Ammon's horn (tissue), 1 donor: ENCODE measurements around the gene ZNF446.
"Not testable (repeated sequence)": the region's sequence is repeated elsewhere in the genome, so short reads cannot be mapped to it uniquely, and the experiment has no call there.

ENCODE experiments used
- DNase-seq: peaks from one replicate; pipeline ENCODE4 v3.0.0-alpha.2; 2016; ENCODE audit warnings: low spot score

Gene ZNF446

DNA sequence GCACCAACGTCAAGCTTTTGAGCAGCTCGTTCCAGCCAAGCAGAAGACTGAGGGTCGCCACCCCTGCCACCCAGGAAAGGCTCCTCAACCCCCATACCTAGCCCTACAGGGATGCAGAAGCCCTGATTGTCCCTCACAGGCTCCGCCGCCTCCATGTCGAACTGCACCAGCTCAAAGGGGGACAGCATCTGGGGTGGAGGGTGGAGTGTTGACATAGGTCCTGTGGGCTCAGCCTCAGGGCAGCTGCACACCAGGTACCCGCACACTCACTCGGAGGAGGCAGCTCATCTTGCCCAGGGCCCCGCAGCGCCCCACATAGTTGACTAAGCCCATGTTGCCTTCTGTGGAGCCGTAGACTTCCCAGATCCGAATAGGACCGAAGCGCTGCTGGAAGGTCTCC, 24.1 kb downstream of the ZNF446 start:
- no peak for DNase-seq

DNA sequence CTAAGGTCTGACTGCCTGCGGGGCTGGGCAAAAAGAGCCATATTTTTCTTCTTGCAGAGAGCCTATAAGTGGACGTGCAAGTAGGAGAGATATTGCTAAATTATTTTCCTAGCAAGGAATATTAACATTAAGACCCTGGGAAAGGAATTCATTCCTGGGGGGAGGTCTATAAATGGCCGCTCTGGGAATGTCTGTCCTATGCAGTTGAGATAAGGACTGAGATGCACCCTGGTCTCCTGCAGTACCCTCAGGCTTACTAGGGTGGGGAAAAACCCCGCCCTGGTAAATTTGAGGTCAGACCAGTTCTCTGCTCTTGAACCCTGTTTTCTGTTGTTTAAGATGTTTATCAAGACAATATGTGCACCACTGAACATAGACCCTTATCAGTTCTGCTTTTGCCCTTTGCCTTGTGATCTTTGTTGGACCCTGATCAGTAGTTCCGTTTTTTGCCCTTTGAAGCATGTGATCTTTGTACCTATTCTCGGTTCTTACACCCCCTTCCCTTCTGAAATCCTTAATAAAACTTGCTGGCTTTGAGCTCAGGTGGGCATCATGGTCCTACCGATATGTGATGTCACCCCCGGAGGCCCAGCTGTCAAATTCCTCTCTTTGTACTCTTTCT, 31.6 kb downstream of the ZNF446 start:
- not testable (repeated sequence) for DNase-seq

GRCh38 chr19:58509731-58510083, 33.6 kb downstream of the ZNF446 start:
- DNase-seq = no peak

- no peak for DNase-seq
Observed at GRCh38 chr19:58510084-58510862, 34.1 kb downstream of the ZNF446 start.

DNA sequence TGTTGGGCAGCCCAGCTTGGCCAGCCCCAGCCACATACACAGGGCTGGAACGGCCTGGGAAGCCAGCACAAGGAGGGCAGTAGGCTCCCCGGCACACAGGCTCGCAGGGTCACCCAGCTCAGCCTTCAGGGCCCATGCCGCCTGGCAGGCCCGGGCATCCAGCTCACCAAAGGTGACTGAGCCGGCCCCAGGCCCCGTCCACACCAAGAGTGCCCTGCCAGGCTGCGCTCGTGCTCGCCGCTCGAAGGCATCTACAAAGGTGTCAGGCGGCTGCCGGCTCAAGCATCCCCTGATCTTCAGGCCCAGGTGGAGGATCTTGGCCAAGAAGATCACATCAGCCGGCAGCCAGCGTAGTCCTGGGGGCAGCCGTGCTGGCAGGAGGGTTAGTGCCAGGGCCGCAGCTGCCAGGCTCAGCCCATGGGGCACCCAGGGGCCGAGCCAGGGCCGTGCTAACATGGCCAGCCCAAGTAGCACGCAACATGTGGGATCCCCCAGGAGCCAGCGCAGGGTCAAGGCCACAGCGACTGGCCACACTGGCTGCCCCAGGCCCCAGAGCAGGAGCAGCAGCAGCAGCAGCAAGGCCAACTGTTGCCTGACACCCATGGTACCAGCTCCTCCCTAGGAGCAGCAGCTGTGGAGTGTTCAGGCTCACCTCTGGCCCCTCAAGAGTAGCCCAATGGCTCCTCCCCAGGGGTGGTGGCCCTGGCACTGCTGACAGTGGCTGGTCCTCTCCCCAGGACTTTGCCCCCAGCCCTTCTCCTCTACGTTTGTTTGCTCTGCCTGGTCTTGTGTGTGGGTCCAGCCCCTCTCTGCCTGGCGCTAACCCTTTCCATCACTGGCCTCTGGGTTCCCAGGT, 35.4 kb downstream of the ZNF446 start, which contains the start of gene SLC27A5:
Gene SLC27A5, minus strand, starts transcription at position 640 of the 856 bp plus-strand sequence. Its CDS starts 37 bp downstream, at position 603.
- DNase-seq = no peak

DNA sequence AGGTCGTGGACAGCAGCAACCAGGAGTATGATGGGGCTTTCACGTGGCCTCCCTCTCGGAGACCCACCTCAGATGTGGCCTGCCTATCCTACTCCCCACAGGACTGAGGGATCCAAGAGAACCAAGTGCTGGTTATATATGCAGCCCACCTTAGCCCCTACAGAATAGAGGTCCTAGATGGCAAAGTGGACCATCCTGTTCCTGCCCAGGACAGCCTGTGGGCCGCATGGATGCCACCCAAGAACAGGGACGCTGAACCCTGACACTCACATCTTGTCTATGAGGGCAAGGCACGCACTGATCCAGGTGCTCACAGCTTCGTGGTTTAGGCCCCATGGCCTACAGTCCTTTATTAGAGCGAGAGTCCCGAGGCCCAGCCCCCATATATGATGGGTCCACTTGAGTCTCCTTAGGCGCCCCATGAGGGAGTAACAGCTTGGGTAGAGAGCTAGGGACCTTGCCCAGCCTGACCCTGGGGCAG, 37.1 kb downstream of the ZNF446 start:
- no peak for DNase-seq

DNA sequence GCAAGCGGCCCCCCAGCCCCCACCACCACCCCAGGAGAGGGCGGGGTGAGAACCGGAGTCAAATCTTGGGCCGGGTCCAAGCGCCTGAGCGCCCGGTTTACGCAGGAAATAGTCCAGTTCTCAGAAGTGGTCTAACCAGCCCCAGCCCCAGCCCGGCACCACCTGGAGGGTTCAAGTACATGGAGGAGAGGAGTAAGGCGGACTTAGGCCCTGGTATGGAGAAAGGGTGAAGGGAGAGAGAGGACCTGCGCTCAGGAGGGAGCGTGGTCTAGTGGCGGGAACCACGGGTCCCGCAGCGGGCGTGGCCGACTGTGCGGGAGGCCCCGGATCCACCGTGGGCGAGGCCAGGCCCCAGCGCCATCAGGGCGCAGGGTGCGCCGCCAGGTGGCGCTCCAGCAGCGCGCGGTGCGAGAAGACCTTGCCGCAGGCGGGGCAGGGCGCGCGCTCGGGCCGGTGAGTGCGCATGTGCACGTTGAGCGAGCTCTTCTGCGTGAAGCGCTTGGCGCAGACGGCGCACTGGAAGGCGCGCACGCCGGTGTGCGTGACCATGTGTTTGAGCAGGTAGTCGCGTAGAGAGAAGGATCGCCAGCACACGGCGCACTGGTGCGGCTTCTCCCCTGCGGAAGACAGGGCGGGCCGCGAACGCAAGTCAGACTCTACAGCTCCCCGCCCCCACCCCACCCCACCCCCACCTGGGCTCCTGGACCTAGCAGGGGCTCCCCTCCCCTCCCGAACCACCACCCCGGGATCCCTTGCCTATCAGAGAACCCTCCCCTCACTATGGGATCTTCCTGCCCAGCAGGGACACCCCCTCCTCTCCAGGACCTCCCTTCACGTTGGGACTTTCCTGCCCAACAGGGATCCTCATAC, 37.8 kb downstream of the ZNF446 start:
- DNase-seq = peak; percentile 88

- DNase-seq = no peak
Observed at GRCh38 chr19:58514564-58515022, 38.4 kb downstream of the ZNF446 start.

DNA sequence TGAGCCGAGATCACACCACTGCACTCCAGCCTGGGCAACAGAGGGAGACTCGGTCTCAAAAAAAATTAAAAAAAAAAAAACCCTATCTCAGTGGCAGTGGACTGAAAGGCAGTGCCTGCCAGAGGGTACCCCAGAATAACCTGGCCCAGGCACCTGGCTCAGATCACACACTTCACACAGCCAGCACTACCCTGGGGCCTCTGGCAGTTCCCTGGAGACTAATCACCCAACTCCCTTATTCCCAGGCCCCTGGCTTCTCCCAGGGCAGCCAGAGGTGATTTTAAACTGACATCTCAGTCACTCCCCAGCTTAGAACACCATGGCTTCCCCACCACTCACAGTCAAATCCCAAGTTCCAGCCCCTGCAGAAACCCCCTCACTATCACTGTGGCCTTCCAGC, 39.1 kb downstream of the ZNF446 start:
- DNase-seq = no peak

DNA sequence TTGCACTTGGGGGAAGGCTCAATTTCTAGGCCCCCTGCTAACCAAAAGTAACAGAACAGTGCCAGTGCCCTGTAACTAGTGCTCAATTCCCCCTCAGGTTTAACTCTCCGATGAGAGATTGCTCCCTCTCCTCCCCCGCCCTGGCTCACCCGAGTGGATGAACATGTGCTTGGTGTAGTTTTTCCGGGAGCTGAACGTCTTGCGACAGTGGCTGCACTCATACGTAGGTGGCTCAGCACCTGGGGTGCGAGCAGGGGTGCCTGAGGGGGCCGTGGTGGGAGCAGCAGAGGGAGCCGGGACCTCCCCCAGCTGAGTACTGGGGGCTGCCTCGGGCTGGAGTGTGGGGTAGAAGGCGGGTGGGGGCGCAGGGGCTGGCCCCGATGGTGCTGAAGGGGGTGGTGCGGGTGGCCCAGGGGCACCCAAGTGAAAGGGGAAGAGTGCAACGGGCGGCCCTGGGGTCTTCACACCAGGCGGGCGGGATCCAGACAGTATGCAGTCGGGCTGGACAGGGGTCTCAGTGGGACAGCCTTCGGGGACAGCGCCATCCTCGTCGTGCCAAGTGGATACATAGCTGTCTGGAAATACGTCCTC, 40.2 kb downstream of the ZNF446 start:
- no peak for DNase-seq

DNA sequence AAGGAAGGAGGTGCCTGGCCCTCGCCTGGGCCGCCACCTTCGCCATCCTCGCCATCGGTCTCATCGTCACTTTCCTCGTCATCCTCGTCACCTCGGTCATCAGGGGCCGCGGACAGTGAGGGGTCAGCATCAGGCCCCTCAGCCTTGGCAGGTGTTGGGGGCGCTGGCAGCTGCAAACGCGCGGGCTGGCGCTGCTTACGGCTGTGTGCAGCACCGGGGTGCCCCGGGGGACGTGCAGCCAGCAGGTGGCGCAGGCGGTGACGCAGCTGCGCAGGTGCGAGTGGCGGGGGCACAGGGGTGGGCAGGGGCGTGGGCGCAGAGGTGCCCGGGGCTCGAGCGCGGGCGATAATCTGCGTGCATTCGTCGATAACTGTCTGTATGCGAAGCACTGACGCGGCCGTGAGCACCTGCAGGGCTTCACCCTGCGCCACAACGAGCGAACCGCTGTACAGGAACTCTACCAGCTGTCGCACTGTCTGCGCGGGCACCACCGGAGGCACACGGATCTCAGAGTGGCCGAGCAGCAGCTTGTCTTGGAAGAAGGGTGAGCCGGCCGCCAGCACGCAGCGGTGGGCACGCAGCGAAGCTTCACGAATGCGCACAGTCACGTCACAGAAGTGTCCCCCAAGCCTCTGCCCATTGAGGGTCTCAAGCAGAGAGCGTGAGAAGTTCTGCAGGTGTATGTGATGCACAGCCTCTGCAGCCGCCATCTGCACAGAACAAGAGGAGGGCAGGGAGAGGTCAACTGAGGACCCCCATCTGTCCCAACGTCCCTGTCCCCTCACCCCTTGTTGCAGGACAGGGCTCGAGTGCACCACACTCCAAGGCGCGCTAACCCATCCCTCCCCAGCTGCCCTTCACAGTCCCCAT, 41.0 kb downstream of the ZNF446 start:
- DNase-seq = no peak

DNA sequence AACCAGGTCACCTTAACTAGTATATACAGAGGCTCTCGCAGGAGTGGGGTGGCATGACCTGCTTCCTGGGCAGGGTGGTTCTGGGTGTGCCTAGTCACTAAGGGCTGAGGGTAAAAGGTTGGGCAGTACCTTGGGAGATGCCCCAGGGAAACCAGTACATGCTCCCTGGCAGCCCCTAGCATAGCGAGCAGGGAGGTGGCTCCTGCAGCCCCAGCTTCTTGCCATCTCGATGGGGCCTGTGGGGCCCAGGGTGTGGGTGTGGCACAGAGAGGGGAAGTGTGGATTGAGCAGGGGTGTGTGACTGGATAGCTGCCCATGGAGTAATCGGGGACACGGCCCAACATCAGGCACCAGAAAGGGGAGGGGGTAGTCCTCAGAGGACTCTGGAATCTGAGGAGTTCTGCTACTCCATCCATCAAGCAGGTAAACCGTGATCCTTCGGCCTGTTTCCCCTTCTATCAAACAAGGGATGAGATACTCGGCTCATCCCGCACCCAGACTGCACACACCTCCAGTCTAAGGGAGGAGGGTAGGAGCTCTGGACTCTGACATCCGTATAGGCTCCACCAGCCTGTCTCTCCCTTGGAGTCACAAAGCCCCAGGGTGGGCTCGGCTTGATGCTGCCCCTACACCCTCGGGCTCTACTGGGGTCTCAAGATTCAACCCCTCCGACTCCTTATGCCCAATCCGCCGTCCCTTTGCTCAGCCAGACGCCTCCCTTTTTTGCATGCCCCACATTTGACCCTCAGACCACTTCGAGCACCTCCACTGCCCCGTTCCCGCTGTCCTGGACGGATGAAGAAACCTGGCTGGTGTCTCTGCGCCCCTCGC, 42.3 kb downstream of the ZNF446 start:
- DNase-seq = no peak

DNA sequence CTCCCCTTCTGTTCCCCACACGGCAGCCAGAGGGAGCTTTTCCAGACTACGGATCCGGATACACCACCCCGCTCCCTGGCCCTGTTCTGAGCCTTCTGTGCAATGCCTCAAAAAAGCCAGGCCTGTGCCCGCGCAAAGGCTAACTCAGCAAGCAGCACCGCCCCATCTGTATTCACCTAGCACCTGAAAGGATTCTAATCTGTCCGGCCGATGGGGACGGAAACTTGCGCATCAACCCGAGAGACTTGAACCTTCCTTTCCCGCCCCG, 42.9 kb downstream of the ZNF446 start:
- peak; percentile 65 for DNase-seq

DNA sequence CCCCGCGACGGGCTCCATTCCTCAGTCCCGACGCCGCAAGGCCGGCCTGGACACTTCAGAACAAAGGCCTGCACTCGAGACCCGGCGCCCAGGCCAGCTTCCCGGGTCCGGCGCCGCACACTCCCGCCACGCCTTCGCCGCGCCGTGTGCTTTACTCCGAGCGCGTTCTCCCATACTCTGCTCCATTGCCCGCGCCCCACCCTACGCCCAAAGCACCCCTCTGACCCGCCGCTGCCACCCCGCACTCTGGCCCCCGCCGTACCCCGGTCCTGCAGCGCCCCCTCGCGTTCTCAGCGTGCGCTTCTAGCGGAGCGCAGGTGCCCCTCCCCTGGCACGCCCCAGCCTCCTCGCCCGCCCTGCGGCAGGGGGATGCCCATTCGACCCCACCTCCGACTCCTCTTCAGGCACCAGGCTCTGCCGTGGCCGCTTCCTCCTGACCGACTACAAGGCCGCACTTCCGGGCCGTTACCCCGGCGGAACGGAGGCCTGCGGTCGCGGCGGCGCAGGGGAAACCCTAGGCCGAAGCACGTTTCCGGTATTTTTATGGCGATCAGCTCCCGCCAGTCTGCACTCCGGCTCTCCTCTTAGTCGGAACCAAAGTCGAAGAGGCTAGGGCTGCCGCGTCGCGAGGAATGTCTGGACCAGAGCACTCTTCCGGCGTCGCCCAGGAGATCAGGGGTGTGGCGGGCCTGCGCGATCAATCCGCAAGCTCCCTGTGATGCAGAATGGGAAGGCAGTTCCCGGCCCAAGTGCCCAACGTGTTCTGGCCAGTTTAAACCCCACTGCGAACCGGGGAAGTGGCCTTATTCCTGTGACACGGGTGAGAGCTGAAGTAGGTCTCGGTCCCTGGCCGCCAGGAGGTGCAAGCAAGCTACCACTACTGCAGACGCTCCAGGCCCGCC, 43.5 kb downstream of the ZNF446 start, which contains the start of gene ZBTB45:
Gene ZBTB45, minus strand, starts transcription at position 456 of the 902 bp plus-strand sequence. CDS start 2,137 bp downstream, outside the sequence.
- DNase-seq = peak; percentile 97

- no peak for DNase-seq
Observed at GRCh38 chr19:58520257-58520599, 44.1 kb downstream of the ZNF446 start.

DNA sequence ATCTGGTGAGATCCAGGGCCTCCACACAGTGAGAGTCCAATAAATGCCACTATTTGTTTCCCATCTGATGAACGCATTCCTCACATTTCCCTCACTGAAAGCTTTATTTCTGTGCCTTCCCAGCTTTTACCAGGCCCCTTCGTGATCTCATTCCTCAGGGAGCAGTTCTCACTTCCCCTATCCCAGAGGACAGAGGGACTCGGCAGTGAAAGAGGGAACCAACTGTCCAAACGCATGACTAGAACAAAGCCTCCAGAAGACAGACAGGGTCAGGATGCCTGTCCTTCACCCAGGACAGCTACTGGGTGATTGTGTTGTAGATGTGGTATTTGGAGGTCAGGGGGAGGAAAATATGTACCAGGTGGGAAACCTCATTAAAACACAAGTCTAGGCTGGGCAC, 45.5 kb downstream of the ZNF446 start:
- no peak for DNase-seq

GRCh38 chr19:58522709-58523108, 46.6 kb downstream of the ZNF446 start:
- DNase-seq = no peak

DNA sequence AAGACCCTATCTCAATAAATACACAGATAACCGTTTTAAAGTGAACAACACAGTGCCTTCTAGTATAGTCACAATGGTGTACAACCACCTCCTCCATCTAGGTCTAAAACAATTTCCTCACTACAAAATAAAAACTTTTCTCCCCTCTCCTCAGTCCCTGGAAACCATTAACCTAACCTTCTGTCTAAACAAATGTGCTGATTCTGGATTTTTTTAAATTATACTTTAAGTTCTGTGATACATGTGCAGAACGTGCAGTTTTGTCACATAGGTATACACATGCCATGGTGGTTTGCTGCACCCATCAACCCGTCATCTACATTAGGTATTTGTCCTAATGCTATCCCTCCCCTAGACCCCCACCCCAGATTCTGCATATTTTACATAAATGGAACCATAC, 53.3 kb downstream of the ZNF446 start:
- no peak for DNase-seq
